ENCODE measurements around the gene B4GAT1. TPM values are rescaled to one million over a fixed set of nuclear protein-coding genes. Genes with fewer than 3 reads are reported as not detected.

B4GAT1 gene
- total and polyA plus RNA-seq, 10 of the 15 experiments (the other 5 are each of a cell fraction or from before 2014, with no cell fraction given) = 0.55 to 11.1 (median 4.3) TPM

DNA sequence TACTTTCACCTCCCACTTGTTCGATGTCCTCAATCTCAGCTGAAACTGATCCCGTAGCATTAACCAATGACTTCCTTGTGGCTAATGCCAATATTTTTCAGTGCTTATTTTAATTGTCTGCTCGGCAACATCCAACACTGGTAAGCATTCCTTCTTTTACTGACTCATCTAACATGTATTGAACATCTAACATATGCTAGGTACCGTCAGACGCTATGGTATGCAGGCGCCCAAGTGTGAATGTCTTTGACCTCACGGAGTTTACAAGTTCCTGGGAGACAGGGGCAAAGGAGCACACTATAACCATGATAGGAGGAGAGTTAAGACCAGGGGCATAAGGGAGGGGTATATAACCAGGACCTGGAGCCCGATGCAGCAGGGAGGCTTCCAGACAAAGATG lies 4.3 kb downstream of the B4GAT1 start:
- H3K9ac ChIP-seq (ENCODE audit: control insufficient read depth, insufficient read depth, low read length) = no peak overlapping the region
- no peak for FAIRE-seq
- intact Hi-C loops (cut with micrococcal nuclease; ENCODE audit: unreplicated experiment) = no loop called here
- no peak for TF ChIP-seq CHD4 (IDR thresholded peaks at IDR 0.05)
- TF ChIP-seq, protein P1, sequence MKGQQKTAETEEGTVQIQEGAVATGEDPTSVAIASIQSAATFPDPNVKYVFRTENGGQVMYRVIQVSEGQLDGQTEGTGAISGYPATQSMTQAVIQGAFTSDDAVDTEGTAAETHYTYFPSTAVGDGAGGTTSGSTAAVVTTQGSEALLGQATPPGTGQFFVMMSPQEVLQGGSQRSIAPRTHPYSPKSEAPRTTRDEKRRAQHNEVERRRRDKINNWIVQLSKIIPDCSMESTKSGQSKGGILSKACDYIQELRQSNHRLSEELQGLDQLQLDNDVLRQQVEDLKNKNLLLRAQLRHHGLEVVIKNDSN (IDR thresholded peaks at IDR 0.05; ENCODE audit: borderline replicate concordance, extremely low read length, insufficient read depth, low read depth, low read length) = no peak
- no peak for TF ChIP-seq KLF5 (IDR thresholded peaks at IDR 0.05; ENCODE audit: partially characterized antibody)
- no peak for TF ChIP-seq ESRRA (IDR thresholded peaks at IDR 0.05; ENCODE audit: low read length)
- no peak for TF ChIP-seq ZNF24 (IDR thresholded peaks at IDR 0.05)
- TF ChIP-seq, protein P2, sequence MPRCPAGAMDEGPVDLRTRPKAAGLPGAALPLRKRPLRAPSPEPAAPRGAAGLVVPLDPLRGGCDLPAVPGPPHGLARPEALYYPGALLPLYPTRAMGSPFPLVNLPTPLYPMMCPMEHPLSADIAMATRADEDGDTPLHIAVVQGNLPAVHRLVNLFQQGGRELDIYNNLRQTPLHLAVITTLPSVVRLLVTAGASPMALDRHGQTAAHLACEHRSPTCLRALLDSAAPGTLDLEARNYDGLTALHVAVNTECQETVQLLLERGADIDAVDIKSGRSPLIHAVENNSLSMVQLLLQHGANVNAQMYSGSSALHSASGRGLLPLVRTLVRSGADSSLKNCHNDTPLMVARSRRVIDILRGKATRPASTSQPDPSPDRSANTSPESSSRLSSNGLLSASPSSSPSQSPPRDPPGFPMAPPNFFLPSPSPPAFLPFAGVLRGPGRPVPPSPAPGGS (IDR thresholded peaks at IDR 0.05; ENCODE audit: borderline replicate concordance, insufficient read depth, low read depth, low read length, poor library complexity, severe bottlenecking) = no peak
- TF ChIP-seq, protein P3, sequence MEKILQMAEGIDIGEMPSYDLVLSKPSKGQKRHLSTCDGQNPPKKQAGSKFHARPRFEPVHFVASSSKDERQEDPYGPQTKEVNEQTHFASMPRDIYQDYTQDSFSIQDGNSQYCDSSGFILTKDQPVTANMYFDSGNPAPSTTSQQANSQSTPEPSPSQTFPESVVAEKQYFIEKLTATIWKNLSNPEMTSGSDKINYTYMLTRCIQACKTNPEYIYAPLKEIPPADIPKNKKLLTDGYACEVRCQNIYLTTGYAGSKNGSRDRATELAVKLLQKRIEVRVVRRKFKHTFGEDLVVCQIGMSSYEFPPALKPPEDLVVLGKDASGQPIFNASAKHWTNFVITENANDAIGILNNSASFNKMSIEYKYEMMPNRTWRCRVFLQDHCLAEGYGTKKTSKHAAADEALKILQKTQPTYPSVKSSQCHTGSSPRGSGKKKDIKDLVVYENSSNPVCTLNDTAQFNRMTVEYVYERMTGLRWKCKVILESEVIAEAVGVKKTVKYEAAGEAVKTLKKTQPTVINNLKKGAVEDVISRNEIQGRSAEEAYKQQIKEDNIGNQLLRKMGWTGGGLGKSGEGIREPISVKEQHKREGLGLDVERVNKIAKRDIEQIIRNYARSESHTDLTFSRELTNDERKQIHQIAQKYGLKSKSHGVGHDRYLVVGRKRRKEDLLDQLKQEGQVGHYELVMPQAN (conservative IDR thresholded peaks at IDR 0.05) = no peak
- TF ChIP-seq, protein P4, sequence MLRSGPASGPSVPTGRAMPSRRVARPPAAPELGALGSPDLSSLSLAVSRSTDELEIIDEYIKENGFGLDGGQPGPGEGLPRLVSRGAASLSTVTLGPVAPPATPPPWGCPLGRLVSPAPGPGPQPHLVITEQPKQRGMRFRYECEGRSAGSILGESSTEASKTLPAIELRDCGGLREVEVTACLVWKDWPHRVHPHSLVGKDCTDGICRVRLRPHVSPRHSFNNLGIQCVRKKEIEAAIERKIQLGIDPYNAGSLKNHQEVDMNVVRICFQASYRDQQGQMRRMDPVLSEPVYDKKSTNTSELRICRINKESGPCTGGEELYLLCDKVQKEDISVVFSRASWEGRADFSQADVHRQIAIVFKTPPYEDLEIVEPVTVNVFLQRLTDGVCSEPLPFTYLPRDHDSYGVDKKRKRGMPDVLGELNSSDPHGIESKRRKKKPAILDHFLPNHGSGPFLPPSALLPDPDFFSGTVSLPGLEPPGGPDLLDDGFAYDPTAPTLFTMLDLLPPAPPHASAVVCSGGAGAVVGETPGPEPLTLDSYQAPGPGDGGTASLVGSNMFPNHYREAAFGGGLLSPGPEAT (IDR thresholded peaks at IDR 0.05; ENCODE audit: low read depth) = no peak
- TF ChIP-seq ETV6 (conservative IDR thresholded peaks at IDR 0.05 in 1 of 2, IDR thresholded peaks at IDR 0.05 in 1 of 2; ENCODE audit: borderline replicate concordance in 1 of 2, low read depth in 1 of 2) = no peak
- no peak for TF ChIP-seq IRF4 (IDR thresholded peaks at IDR 0.05; ENCODE audit: low read depth, low read length)
- no peak for TF ChIP-seq JUNB (IDR thresholded peaks at IDR 0.05)
- TF ChIP-seq, protein P5, sequence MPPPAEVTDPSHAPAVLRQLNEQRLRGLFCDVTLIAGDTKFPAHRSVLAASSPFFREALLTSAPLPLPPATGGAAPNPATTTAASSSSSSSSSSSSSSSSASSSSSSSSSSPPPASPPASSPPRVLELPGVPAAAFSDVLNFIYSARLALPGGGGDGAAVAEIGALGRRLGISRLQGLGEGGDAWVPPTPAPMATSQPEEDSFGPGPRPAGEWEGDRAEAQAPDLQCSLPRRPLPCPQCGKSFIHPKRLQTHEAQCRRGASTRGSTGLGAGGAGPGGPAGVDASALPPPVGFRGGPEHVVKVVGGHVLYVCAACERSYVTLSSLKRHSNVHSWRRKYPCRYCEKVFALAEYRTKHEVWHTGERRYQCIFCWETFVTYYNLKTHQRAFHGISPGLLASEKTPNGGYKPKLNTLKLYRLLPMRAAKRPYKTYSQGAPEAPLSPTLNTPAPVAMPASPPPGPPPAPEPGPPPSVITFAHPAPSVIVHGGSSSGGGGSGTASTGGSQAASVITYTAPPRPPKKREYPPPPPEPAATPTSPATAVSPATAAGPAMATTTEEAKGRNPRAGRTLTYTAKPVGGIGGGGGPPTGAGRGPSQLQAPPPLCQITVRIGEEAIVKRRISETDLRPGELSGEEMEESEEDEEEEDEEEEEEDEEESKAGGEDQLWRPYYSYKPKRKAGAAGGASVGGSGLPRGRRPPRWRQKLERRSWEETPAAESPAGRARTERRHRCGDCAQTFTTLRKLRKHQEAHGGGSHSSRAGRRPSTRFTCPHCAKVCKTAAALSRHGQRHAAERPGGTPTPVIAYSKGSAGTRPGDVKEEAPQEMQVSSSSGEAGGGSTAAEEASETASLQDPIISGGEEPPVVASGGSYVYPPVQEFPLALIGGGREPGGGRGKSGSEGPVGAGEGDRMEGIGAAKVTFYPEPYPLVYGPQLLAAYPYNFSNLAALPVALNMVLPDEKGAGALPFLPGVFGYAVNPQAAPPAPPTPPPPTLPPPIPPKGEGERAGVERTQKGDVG (CRISPR knock-in tag; IDR thresholded peaks at IDR 0.05) = no peak
- no peak for TF ChIP-seq BMI1 (IDR thresholded peaks at IDR 0.05; ENCODE audit: borderline replicate concordance)
- no peak for TF ChIP-seq SRF (IDR thresholded peaks at IDR 0.05; ENCODE audit: low read depth in 2 of 2, low read length in 2 of 2)

More for the DNA sequence above, 4.3 kb downstream of the B4GAT1 start:
- Histone ChIP-seq H4K20me1 (ENCODE audit: control insufficient read depth, insufficient read depth) (no peaks in the 10 kb centered on the region), H3K36me3 (ENCODE audit: control insufficient read depth in 2 of 2, insufficient read depth in 2 of 2, low read length in 1 of 2) (peaks cover 0 to 14% of the 10 kb centered on the region in 2 experiments; a peak in 3 of 4 replicates), H3K4me3 (no peak overlapping the region), H3K4me2 (ENCODE audit: control insufficient read depth, insufficient read depth) (no peak overlapping the region), H3K9me3 (replicated peaks; ENCODE audit: control insufficient read depth, insufficient read depth, low read length) (no peaks in the 10 kb centered on the region), H3K27me3 (replicated peaks in 1 of 2; ENCODE audit: control insufficient read depth in 2 of 2, insufficient read depth in 2 of 2, low read length in 1 of 2) (no peaks in the 10 kb centered on the region), H3K4me1 (ENCODE audit: control insufficient read depth, insufficient read depth, low read length) (peaks cover 17% of the 10 kb centered on the region), H3K79me2 (ENCODE audit: control insufficient read depth, insufficient read depth, low read length) (peaks cover 17% of the 10 kb centered on the region), H3K27ac (ENCODE audit: control insufficient read depth, insufficient read depth) (no peak overlapping the region), H2AFZ (ENCODE audit: control insufficient read depth, low read depth, low read length) (no peak overlapping the region)
- BruUV-seq (replicated peaks) = no TSS peak
- RAD21 ChIA-PET (ENCODE audit: unreplicated experiment) = interaction anchor here (1.2 kb wide), 1 partner anchor 30 kb away, joined by 4 read pairs; no protein-coding TSS in a partner anchor
- 92% methylated on average over 8 of the region's 8 CpGs for WGBS (ENCODE audit: insufficient coverage, insufficient replicate concordance, low lambda C conversion rate, missing lambda C conversion rate)
- SMC1A ChIA-PET (ENCODE audit: uncharacterized antibody, unreplicated experiment) = interaction anchor here (1.3 to 1.5 kb wide), 2 partner anchors 8 to 43 kb away, joined by 3 to 6 read pairs; no protein-coding TSS in a partner anchor
- ATAC-seq (no peak), DNase-seq (ENCODE audit: low read depth, low spot score) (no peak)
- CTCF ChIA-PET = interaction anchor here (1.7 to 7.4 kb wide), 4 partner anchors 21 to 46 kb away, joined by 7 to 44 read pairs (median 12); no protein-coding TSS in a partner anchor
- in situ Hi-C loops (cut with MboI) = no loop called here
- POLR2A ChIA-PET = interaction anchor here (1.7 to 3.0 kb wide), 2 partner anchors 28 to 31 kb away, joined by 5 to 19 read pairs; partner anchors contain the start of gene SLC29A2
